Measurements from ENCODE around the gene DACT2. TPM values are rescaled to one million over a fixed set of nuclear protein-coding genes. Genes with fewer than 3 reads are reported as not detected.
A peak's percentile ranks its signal among the peaks of the same experiment; 100 is the strongest.

DACT2 gene
- total and polyA plus RNA-seq, 9 of the 15 experiments (the other 6 are each of a cell fraction or from before 2014, with no cell fraction given) = not detected

DNA sequence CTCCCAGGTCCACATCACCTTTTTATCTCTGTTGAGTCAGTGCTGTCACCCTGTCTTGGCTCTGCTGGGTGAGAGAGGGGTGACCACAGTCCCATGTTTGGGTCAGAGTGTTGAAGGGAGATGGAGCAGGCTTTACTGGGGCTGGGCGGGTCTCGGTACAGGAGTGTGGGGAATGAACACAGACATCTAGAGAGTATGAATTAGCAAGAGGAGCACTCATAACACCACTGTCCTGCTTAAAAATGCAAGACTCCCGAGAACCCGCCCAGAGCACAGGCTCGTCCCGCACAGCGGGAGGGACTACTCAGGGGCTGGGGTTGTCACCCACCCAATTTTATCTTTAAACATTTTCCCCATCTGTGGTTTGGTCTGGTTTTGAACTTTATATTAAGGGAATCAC, 27.5 kb upstream of the DACT2 start:
- WGBS (ENCODE audit: insufficient coverage, low coverage, missing lambda C conversion rate) = 3% methylated on average over 7 of the region's 7 CpGs
- H3K4me2 ChIP-seq (ENCODE audit: insufficient read depth, low read length) = no peak overlapping the region
- H3K9me3 ChIP-seq (replicated peaks; ENCODE audit: control insufficient read depth, insufficient read depth, low read depth, low read length) = no peaks in the 10 kb centered on the region
- no peaks in the 10 kb centered on the region for H3K79me2 ChIP-seq (ENCODE audit: control insufficient read depth, insufficient read depth, low read length)
- intact Hi-C loops (cut with micrococcal nuclease) (no loop called here), in situ Hi-C loops (cut with MboI) (no loop called here)
- FAIRE-seq = no peak
- no peak overlapping the region for H3K27ac ChIP-seq (ENCODE audit: extremely low read depth, low read depth, low read length)
- H3K36me3 ChIP-seq (ENCODE audit: control insufficient read depth, insufficient read depth, low read length) = no peaks in the 10 kb centered on the region
- ChIA-PET POLR2A (no interaction called here), CTCF (ENCODE audit: low intra/inter-chr PET ratio) (no interaction called here)
- TF ChIP-seq BRF1 (IDR thresholded peaks at IDR 0.05; ENCODE audit: borderline replicate concordance, extremely low read depth, insufficient read length) (no peak), ZNF124 (CRISPR knock-in tag; IDR thresholded peaks at IDR 0.05) (no peak), TAF1 (IDR thresholded peaks at IDR 0.05; ENCODE audit: control insufficient read depth, extremely low read depth, insufficient read depth, low read length, severe bottlenecking) (no peak), DACH1 (IDR thresholded peaks at IDR 0.05; ENCODE audit: partially characterized antibody) (no peak), KLF16 (IDR thresholded peaks at IDR 0.05) (no peak), CBX3 (IDR thresholded peaks at IDR 0.05; ENCODE audit: borderline replicate concordance in 1 of 2, low read length in 2 of 2) (no peak), TCF7 (IDR thresholded peaks at IDR 0.05; ENCODE audit: borderline replicate concordance) (no peak), USF2 (CRISPR knock-in tag; IDR thresholded peaks at IDR 0.05) (no peak), WHSC1 (IDR thresholded peaks at IDR 0.05; ENCODE audit: low read length) (no peak), FOSL1 (tag; conservative IDR thresholded peaks at IDR 0.05) (no peak)
- TF ChIP-seq, protein P1, sequence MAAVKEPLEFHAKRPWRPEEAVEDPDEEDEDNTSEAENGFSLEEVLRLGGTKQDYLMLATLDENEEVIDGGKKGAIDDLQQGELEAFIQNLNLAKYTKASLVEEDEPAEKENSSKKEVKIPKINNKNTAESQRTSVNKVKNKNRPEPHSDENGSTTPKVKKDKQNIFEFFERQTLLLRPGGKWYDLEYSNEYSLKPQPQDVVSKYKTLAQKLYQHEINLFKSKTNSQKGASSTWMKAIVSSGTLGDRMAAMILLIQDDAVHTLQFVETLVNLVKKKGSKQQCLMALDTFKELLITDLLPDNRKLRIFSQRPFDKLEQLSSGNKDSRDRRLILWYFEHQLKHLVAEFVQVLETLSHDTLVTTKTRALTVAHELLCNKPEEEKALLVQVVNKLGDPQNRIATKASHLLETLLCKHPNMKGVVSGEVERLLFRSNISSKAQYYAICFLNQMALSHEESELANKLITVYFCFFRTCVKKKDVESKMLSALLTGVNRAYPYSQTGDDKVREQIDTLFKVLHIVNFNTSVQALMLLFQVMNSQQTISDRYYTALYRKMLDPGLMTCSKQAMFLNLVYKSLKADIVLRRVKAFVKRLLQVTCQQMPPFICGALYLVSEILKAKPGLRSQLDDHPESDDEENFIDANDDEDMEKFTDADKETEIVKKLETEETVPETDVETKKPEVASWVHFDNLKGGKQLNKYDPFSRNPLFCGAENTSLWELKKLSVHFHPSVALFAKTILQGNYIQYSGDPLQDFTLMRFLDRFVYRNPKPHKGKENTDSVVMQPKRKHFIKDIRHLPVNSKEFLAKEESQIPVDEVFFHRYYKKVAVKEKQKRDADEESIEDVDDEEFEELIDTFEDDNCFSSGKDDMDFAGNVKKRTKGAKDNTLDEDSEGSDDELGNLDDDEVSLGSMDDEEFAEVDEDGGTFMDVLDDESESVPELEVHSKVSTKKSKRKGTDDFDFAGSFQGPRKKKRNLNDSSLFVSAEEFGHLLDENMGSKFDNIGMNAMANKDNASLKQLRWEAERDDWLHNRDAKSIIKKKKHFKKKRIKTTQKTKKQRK (IDR thresholded peaks at IDR 0.05; ENCODE audit: borderline replicate concordance, low read depth, low read length) = no peak
- TF ChIP-seq, protein P2, sequence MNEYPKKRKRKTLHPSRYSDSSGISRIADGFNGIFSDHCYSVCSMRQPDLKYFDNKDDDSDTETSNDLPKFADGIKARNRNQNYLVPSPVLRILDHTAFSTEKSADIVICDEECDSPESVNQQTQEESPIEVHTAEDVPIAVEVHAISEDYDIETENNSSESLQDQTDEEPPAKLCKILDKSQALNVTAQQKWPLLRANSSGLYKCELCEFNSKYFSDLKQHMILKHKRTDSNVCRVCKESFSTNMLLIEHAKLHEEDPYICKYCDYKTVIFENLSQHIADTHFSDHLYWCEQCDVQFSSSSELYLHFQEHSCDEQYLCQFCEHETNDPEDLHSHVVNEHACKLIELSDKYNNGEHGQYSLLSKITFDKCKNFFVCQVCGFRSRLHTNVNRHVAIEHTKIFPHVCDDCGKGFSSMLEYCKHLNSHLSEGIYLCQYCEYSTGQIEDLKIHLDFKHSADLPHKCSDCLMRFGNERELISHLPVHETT (CRISPR knock-in tag; conservative IDR thresholded peaks at IDR 0.05 in 1 of 2, IDR thresholded peaks at IDR 0.05 in 1 of 2) = no peak
- ATAC-seq = peak; percentile 27; the same call in 2 of the 3 replicates
- no peaks in the 10 kb centered on the region for H3K4me1 ChIP-seq (replicated peaks in 1 of 2; ENCODE audit: control insufficient read depth in 2 of 2, insufficient read depth in 2 of 2, low read length in 2 of 2)
- H3K27me3 ChIP-seq (ENCODE audit: control insufficient read depth in 2 of 2, insufficient read depth in 2 of 2, low read length in 2 of 2) = peaks cover 50 to 65% of the 10 kb centered on the region in 2 experiments
- no peak overlapping the region for H3K9ac ChIP-seq (ENCODE audit: insufficient read depth in 1 of 2, low read depth in 2 of 2, low read length in 2 of 2)
- H3K9me1 ChIP-seq (ENCODE audit: control insufficient read depth, insufficient read depth, low read length) = peaks cover 4% of the 10 kb centered on the region
- BruUV-seq (replicated peaks) = no TSS peak
- H2AFZ ChIP-seq (ENCODE audit: low read depth, low read length) = no peak overlapping the region
- H3K4me3 ChIP-seq = no peak overlapping the region
- H4K20me1 ChIP-seq (replicated peaks; ENCODE audit: control insufficient read depth, insufficient read depth, low read length) = peaks cover 3% of the 10 kb centered on the region
- no peak for DNase-seq (ENCODE audit: extremely low read depth in 1 of 4, low spot score in 3 of 4)
